Esophagus squamous epithelium (tissue), 5 donors: ENCODE measurements around the gene RNF151. TPM values are rescaled to one million over a fixed set of nuclear protein-coding genes. Genes with fewer than 3 reads are reported as not detected.
"Not testable (repeated sequence)": the region's sequence is repeated elsewhere in the genome, so short reads cannot be mapped to it uniquely, and the experiment has no call there.

Experiments
- DNase-seq: peaks from one replicate; lab custom pipeline; 2025; lab: John Stamatoyannopoulos, UW
- H3K27ac ChIP-seq, 4 donors: fragments of 200-600 bp; sonication (generic); one replicate each; pipeline ENCODE4 v1.5.1; 2016 to 2019; ENCODE audit warnings: mild to moderate bottlenecking in 1 of 4
- H3K27me3 ChIP-seq, 4 donors: fragments of 200-600 bp; sonication (generic); 1 replicate in 3 of 4; 2 replicates in 1 of 4; pipeline versions ENCODE4 v1.5.1 to v1.6.0; 2017 to 2021; ENCODE audit warnings: antibody characterized with exemption in 1 of 4
- H3K36me3 ChIP-seq, 3 donors: fragments of 200-600 bp; sonication (generic); one replicate each; pipeline ENCODE4 v1.5.1; 2016 to 2019
- H3K4me1 ChIP-seq, 3 donors: fragments of 200-600 bp; sonication (generic); one replicate each; pipeline ENCODE4 v1.5.1; 2017 to 2019
- H3K4me3 ChIP-seq, 4 donors: fragments of 200-600 bp; sonication (generic); 1 replicate in 3 of 4; 2 replicates in 1 of 4; pipeline ENCODE4 v1.5.1; 2016 to 2019; ENCODE audit warnings: mild to moderate bottlenecking in 2 of 4, moderate library complexity in 1 of 4
- H3K9me3 ChIP-seq, 3 donors: fragments of 200-600 bp; sonication (generic); one replicate each; pipeline ENCODE4 v1.5.1; 2016 to 2019
- CTCF ChIP-seq, 6 experiments: fragments of 450-650 bp in 4 of 6; fragments of 200-600 bp in 2 of 6; sonication (generic) in 2 of 6; IDR thresholded peaks; one replicate each; pipeline ENCODE4 v1.5.1; 2016 to 2019; ENCODE audit warnings: antibody characterized with exemption in 6 of 6, mild to moderate bottlenecking in 4 of 6, moderate library complexity in 4 of 6
- POLR2A ChIP-seq, 4 donors: fragments of 450-650 bp; IDR thresholded peaks; one replicate each; pipeline ENCODE4 v1.6.1; 2017; ENCODE audit warnings: antibody characterized with exemption in 4 of 4, mild to moderate bottlenecking in 4 of 4, moderate library complexity in 3 of 4
- WGBS, 2 donors: methylation state at CpG; one replicate each; pipeline ENCODE4 v1.1.5; 2018; 5-methylcytosine and 5-hydroxymethylcytosine counted together
- intact Hi-C: fragments of 100-400 bp; cut with DNase I; formaldehyde crosslinking; loops from one replicate; pipeline ENCODE4 v1.15.0; 2022
- total RNA-seq, 4 donors: library from RNA; depleted of rRNA; stranded (reverse); fragments of >200 nt; gene quantifications; one replicate each; pipeline ENCODE4 v1.1.0, GENCODE V29; 2016
- donor health status: DM: yes; HTN: yes; CAD: no.

RNF151 gene
- total RNA-seq, 4 donors from 2014 or later: not detected

GRCh38 chr16:1938910-1939309 lies 27.7 kb upstream of the RNF151 start:
- Histone ChIP-seq H3K36me3 (peaks cover 29 to 49% (median 29%) of the 10 kb centered on the region in 3 donors), H3K9me3 (no peaks in the 10 kb centered on the region), H3K4me3 (no peak overlapping the region), H3K27ac (peak overlapping the region in 1 of 4 donors; percentile 56), H3K27me3 (no peaks in the 10 kb centered on the region), H3K4me1 (peaks cover 18 to 46% (median 20%) of the 10 kb centered on the region in 3 donors)
- intact Hi-C loops: no loop called here
- DNase-seq: no peak
- no peak for TF ChIP-seq CTCF (IDR thresholded peaks at IDR 0.05)
- TF ChIP-seq POLR2A (IDR thresholded peaks at IDR 0.05): no peak
- 69% methylated on average over 13 of the region's 17 CpGs; no CpG with 5 or more reads in 1 of the 2 donors for WGBS, 2 donors

- Histone ChIP-seq H3K36me3 (peaks cover 29 to 49% (median 29%) of the 10 kb centered on the region in 3 donors), H3K4me1 (peaks cover 18 to 47% (median 20%) of the 10 kb centered on the region in 3 donors)
- H3K4me3 ChIP-seq, H3K27me3 ChIP-seq, DNase-seq, H3K27ac ChIP-seq, H3K9me3 ChIP-seq, intact Hi-C loops: not testable (repeated sequence)
- 85 to 97% methylated on average over 8 of the region's 8 CpGs for WGBS, 2 donors
Observed at GRCh38 chr16:1939833-1940232, 26.8 kb upstream of the RNF151 start.

DNA sequence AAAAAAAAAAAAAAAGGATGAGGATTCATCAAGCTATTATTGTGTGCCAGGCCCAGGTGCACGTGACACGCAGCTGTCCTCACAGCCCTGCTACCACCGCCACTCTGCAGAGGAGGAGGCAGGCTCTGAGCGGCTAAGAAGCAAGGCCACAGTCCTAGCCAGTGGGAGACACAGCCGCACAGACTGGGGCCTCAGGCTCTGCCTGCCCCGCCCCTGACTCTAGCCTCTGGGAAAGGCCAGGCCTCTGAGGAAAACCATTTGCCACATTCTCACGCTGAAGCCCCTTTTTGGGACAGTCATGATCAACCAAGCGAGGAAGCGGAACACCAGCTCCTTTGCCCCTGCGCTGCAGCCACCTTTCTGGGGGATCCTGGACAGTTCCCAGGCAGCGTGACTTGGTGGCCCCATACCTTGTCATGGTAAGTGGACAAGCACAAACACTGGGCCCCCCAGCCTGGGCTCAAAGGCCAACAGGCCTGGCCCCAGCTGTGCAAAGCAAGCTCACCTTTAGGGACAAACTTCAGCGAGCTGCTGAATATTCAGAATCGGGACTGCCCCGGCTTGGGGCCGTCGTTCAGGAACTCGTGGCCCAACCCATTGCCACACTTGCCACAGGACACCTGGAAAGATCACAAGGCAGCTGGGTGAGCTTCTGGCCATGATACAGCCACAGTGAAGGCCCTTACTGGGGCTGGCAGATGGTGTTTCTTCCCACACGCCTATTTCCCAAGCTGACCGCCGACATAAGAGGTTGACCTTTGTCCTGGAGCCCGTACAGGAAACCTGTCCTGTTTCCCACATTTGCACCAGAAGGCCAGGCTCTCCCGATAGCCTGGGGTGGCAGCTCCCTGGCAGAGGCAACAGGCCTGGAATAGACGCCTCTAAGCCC lies 26.1 kb upstream of the RNF151 start:
- DNase-seq: no peak
- no peak for TF ChIP-seq CTCF (IDR thresholded peaks at IDR 0.05)
- TF ChIP-seq POLR2A (IDR thresholded peaks at IDR 0.05): no peak

GRCh38 chr16:1941162-1942046 lies 25.3 kb upstream of the RNF151 start:
- 75 to 76% methylated on average over 11 to 16 of the region's 30 CpGs for WGBS, 2 donors
- peaks cover 13 to 35% (median 17%) of the 10 kb centered on the region in 3 donors for H3K4me1 ChIP-seq
- intact Hi-C loops: no loop called here
- peaks cover 29 to 49% (median 29%) of the 10 kb centered on the region in 3 donors for H3K36me3 ChIP-seq
- no peaks in the 10 kb centered on the region for H3K27me3 ChIP-seq
- DNase-seq: no peak
- TF ChIP-seq CTCF (IDR thresholded peaks at IDR 0.05) (no peak), POLR2A (IDR thresholded peaks at IDR 0.05) (no peak)
- H3K4me3 ChIP-seq: peak overlapping the region; percentile 76 to 90 (median 86)
- H3K9me3 ChIP-seq: no peaks in the 10 kb centered on the region
- H3K27ac ChIP-seq: peak overlapping the region; percentile 85 to 96 (median 91)

More for the DNA sequence above, 26.1 kb upstream of the RNF151 start:
- no peak overlapping the region for H3K4me3 ChIP-seq
- H3K36me3 ChIP-seq: peaks cover 29 to 49% (median 29%) of the 10 kb centered on the region in 3 donors
- WGBS, 2 donors: 77 to 85% methylated on average over 9 to 11 of the region's 23 CpGs
- H3K9me3 ChIP-seq: no peaks in the 10 kb centered on the region
- H3K27ac ChIP-seq: peak overlapping the region in 1 of 4 donors; percentile 92
- peaks cover 15 to 40% (median 19%) of the 10 kb centered on the region in 3 donors for H3K4me1 ChIP-seq
- intact Hi-C loops: no loop called here
- no peaks in the 10 kb centered on the region for H3K27me3 ChIP-seq

DNA sequence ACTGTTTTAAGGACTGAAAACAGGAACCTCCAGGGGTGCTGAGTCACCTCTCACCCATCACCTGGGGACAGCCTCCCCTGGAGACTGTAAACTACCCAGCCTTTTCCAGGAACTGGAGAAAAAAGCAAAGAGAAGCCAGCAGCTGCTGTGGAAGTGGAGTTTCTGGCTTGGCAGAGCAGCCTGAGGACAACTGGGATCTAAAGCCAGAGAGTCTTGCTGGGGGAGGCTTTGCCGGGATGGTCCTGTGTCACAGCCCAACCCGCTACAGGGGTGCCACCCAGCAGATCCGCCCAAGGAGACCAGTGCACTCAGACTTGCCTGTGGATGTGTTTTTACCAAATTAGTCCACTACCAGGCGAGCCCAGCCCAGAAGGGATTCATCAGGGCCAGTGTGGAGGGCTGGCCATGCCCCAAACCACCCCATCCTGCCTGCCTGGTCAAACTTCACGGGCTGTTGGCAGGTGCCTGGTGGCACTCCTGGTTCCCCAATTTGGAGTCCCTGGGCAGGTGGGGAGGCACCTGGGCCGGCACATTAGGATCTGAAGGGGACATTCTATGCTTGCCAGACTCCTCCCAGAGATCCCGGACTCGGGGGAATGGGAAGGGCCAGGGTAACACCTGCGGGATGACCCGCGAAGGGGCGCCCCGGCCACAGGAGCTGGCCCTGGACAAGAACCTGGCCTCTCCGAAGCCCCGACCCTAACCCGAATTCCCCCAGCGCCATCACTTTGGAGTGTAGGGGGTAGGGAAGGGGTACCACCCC lies 24.4 kb upstream of the RNF151 start:
- intact Hi-C loops: no loop called here

More for the DNA sequence above, 24.4 kb upstream of the RNF151 start:
- H3K27me3 ChIP-seq: no peaks in the 10 kb centered on the region
- no peak for DNase-seq
- peaks cover 13 to 35% (median 17%) of the 10 kb centered on the region in 3 donors for H3K4me1 ChIP-seq
- no peaks in the 10 kb centered on the region for H3K9me3 ChIP-seq
- peak overlapping the region; percentile 76 to 90 (median 86) for H3K4me3 ChIP-seq
- 5 to 16% methylated on average over 4 to 9 of the region's 17 CpGs for WGBS, 2 donors
- peaks cover 29 to 43% (median 29%) of the 10 kb centered on the region in 3 donors for H3K36me3 ChIP-seq
- H3K27ac ChIP-seq: peak overlapping the region; percentile 85 to 96 (median 91)
- TF ChIP-seq POLR2A (IDR thresholded peaks at IDR 0.05): peak in 1 of 4 donors; percentile 11
- TF ChIP-seq CTCF (IDR thresholded peaks at IDR 0.05): no peak
